CD4-positive, alpha-beta T cell treated with Interleukin-15 for 1 hour (primary cell): Measurements from ENCODE around the gene VPS8.
A peak's percentile ranks its signal among the peaks of the same experiment; 100 is the strongest.

Experiments
- DNase-seq: peaks from one replicate; pipeline ENCODE4 v3.0.0-alpha.2; 2020

VPS8 gene

DNA sequence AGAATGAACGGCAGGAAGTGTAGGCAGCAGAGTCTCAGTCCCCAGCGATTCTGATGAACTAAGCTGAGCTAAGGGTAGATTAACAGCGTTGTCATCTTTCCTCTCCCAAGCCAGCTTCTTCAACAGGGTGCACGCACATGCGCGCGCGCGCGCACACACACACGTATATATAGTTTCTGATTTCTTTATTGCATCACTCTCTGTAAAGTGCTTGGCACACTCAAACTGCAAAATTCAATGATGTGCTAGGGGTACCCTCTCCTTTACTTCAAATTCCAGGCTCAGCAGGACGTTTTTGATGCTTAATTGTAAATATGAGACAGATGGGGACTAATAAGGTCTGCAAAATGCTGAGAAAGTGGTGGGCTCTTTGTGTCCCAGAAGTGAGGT, 26.1 kb upstream of the VPS8 start:
- DNase-seq = no peak

GRCh38 chr3:184786280-184786941, 25.6 kb upstream of the VPS8 start:
- DNase-seq = peak; percentile 42

DNA sequence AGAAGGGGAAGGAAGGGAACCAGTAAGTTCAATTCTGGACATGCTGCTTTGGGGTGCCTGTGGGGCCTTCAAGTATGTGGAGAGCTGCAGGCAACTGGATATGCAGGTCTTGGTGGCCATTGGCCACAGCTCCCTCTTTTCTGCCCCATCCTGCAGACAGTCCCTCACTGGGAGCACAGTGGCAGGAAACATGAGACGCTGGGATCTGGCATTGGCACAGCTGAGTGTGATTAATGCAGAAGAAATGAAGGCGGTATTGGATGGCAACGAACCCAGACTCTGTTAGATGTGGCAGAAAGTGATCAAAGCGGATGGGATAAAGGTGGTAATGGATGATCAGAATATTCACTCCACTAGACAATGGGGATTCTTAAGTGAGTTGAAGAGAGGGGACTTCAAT, 23.2 kb upstream of the VPS8 start:
- no peak for DNase-seq

DNA sequence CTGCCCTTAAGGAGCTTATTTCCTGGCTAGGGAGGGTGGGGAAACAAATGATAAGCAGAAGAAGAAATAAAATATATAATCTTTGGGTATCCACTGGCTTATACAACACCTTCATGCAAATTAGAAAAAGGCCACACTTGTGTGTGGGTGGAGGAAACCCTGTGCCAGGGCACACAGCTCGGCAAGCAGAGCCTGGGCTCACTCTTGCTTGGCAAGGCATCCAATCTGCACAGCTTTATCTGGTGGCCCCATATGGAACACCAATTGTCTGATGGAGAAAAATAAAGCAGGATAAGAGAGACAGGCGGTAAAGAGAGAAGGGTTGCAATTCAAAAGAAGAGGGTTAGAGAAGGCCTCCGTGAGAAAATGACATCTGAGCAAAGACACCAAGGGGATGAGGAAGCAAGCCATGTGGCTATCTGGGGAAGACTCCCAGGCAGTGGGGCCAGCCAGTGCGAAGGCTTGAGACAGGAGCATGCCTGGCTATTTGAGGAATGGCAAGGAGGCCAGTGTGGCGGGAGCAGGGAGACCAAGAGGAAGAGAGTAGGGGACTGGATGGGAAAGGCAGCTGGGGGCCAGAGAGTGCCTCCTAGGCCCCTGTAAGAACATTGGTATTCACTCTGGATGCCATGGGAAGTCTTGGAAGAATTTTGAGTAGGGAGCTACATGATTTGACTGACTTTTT, 22.5 kb upstream of the VPS8 start:
- no peak for DNase-seq

DNA sequence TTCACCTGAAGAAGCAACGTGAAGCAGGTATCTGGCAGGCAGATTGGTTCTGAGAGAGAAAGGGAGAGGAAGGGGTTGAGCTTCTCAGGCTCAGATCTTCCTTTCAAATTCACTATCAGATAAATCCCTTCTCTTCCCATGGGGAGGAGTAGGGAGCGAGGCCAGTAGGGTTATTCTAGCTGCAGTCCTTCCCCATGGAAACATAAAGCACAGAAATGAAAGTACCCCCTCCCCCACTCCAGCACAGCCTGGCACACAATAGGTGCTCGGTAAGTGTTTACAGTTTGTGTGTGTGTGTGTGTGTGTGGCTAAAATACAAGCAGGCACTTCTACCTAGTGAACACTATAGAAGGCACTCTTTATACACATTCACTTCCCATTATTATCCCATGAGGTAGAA, 20.8 kb upstream of the VPS8 start:
- no peak for DNase-seq

GRCh38 chr3:184795522-184796190, 16.3 kb upstream of the VPS8 start:
- DNase-seq = no peak

GRCh38 chr3:184796551-184796950, 15.4 kb upstream of the VPS8 start:
- no peak for DNase-seq

DNA sequence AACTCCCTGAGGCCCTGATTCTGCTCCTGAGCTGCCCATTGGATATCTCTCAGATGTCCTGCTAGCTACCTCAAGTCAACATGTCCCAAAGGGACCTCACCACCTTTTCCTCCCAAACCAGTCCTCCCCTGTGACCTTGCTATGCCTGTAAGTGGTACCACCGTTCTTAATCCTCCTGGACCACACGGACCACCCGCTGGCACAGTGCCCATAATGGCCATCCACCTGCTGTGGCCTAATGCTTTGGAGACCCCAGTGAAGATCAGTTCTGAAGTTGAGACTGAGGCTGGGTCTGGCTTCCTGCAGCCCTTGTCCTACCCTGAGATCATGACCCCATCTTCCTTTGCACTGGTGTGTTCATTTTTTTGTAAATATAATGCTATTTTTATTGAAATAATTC, 15.0 kb upstream of the VPS8 start:
- DNase-seq = no peak

- DNase-seq = no peak
Observed at GRCh38 chr3:184798120-184798519, 13.8 kb upstream of the VPS8 start.

GRCh38 chr3:184800349-184800930, 11.5 kb upstream of the VPS8 start:
- DNase-seq = no peak

GRCh38 chr3:184801241-184801785, 10.7 kb upstream of the VPS8 start:
- no peak for DNase-seq

- no peak for DNase-seq
Observed at GRCh38 chr3:184802150-184802549, 9.8 kb upstream of the VPS8 start.

- no peak for DNase-seq
Observed at GRCh38 chr3:184804801-184805200, 7.2 kb upstream of the VPS8 start.

- no peak for DNase-seq
Observed at GRCh38 chr3:184805351-184806038, 6.5 kb upstream of the VPS8 start.

DNA sequence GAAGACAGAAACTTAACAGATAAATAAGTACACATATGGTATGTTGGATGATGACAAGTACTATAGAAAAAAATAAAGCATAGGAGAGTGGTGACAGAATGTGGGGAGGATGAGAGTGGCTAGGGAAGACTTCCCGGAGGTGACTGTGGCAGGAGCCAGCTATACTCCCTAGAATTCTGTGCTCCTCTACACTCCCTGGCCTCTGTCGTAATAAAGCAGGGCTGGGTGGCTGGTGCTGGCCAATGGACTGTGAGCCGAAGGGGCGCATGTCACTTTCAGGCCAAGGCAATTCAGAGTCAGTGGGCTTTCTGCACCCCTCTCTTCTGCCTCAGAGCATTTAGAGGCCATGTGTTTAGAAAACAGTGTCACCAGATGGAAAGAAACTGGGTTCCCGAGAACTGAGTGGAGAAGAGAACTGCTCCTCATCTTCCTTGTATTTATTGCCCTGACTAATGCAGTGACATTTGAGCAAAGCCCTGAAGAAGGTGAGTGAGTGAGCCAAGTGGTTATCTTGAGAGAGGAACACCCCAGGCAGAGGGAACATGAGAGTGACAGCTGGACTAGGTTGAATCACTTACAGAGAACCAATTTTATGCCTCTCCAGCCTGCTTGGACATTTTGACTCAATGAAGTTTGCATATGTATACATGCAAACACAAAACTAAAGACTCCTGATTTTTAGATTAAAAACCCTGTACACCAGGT, 5.2 kb upstream of the VPS8 start:
- DNase-seq = no peak

- no peak for DNase-seq
Observed at GRCh38 chr3:184807549-184807948, 4.4 kb upstream of the VPS8 start.

DNA sequence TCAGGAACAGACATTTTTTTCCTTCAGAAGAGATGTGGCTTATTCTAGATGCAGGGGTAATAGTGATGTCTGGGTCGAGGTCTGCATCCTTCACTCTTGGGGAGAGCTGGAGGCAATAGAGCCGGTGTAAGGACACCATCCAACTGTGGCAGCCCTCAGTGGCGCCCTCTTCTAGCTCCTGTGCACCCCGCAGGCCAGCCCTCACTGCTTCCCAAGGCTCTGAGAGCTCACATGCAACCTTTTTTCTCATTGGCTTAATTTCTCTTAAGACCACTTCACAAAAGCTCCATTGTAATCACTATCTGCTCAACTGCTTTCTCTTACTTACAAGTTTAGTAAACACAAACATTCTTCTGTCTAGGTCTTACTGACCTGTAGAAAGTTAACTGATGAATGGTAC, 3.9 kb upstream of the VPS8 start:
- DNase-seq = no peak

GRCh38 chr3:184810146-184810545, 1.8 kb upstream of the VPS8 start:
- no peak for DNase-seq

GRCh38 chr3:184811034-184811433, 932 bp upstream of the VPS8 start:
- no peak for DNase-seq

GRCh38 chr3:184811663-184811998, 335 bp upstream of the VPS8 start:
- no peak for DNase-seq

- no peak for DNase-seq
Observed at GRCh38 chr3:184812662-184813042, 686 bp downstream of the VPS8 start.

GRCh38 chr3:184813357-184813756, 1.4 kb downstream of the VPS8 start:
- DNase-seq = no peak

DNA sequence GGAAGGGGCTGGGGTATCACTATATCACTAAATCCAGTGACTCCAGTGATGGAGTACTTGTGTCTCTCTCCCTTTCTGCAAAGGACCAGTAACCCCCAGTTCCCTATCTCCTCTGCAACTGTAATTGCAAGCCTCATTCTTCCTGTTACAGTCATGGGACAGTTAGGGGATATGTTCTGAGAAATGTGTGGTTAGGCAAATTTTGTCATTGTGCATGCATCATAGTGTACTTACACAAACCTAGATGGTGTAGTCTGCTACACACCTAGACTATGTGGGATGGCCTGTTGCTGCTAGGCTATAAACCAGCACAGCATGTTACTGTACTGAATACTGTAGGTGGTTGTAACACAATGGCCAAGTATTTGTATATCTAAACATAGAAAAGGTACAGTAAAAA, 2.2 kb downstream of the VPS8 start:
- no peak for DNase-seq
